GM18907 (cell line): ENCODE measurements around the gene BZW1.
A peak's percentile ranks its signal among the peaks of the same experiment; 100 is the strongest.

Experiments used
- ATAC-seq: cut with Tn5 transposase; IDR thresholded peaks from one replicate; pipeline ENCODE4 v1.9.1; 2021; ENCODE audit warnings: mild to moderate bottlenecking, moderate library complexity; ENCODE audit not compliant: unreplicated experiment

The BZW1 gene

DNA sequence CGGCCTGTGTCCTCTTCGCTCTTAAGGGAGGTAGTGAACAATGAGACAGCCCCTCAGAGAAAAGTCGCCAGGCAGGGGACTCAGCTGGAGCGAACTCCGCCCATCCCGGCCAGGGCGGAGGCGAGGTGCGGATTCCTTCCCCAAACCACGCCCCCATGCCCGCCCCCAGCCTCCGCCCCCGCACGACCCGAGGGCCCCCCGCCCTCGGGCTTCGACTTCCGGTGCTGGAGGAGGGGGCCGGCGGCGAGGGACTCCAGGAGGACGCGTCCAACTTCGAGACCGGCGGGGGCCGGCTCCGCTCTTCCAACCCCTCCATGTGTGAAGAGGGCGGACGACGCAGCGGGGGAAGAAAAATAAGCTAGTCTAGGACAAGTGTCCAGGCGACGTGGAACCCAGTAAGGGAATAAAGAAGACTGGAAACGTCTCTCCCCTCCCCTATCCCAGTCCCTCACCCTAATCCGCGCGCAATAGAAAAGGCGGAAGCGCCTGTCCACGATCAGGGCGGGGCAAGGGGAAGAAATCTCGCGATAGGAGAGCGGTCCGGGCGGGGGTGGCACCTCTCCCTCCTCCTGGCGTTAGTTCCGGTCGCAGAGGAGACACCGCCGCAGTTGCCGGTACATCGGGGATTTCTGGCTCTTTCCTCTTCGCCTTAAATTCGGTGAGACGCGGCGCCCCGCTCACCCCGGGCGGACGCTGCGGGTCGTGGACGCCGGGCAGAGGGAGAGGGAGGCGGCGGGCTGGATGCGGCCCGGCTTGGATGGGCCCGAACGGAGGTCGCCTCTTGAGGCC is at the start of gene BZW1:
Gene BZW1 (plus strand): TSS at position 578 of the 789 bp plus-strand sequence. CDS start 1,308 bp downstream, outside the sequence.
- peak; percentile 86 for ATAC-seq

GRCh38 chr2:200762127-200762526 is 49.6 kb upstream of the BZW1 start:
- ATAC-seq: no peak

- no peak for ATAC-seq
Observed at GRCh38 chr2:200763422-200763821, 48.3 kb upstream of the BZW1 start.

GRCh38 chr2:200765139-200765951 is 46.4 kb upstream of the BZW1 start:
- no peak for ATAC-seq

DNA sequence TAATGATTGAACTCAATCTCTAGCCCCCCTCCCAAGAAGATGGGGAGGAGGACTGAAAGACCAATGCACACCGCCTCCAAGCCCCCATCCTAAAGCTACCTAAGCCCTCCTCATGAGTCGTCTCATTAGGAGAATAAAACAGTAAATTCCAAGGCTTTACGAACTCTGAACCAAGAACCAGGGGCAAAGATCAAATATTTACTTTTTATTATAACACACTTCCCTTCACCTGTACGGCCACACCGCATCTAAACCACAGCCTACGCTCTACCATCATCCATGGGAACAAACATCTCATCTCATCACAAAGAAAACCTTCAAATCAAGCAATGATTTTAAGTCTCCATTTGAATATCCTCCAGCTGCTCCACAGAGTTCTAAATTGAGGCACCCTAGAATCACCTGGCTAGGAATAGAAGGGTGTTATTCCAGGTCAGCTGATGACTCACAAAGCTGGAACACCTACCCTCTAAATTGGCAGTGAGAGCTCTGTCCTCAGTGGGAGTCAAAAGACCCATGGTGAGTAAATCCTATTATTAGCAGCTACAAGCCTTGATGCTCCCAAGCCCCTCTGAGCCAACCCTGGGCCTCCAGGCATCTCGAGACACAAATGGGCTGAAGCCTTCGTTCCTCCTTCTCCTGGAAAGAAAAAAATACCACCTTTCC is 45.6 kb upstream of the BZW1 start:
- no peak for ATAC-seq

DNA sequence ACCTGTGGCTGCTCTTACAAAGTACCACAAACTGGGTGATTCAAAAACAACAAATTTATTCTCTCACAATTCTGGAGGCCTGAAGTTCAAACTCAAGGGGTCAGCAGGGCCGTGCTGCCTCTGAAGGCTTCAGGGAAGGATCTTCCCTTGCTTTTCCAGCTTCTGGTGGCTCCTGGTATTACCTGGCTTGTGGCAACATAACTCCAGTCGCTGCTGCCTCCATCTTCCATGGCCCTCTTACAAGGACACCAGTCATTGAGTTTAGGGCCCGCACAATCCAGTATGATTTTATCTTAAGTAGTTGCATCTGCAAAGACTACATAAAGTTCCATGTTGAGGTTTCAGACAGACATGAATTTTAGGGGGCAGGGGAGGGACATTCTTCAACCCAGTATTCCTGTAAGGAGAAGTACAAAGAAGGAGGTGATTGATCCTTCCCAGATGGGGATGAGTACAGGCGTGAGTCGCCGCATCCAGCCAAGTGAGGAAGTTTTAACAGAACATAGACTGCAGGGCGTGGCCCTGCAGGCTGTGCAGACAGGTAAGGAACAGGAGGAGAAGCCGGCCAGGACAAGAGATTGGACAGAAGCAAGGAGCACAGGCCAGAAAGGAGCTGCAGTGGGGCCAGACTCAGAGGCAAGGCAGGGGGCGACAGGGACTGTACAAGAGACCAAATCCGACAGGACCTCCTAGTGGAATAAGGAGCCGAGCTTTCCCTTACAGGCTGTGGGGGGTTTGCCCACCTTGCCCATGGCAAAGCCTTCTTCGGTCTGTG is 44.4 kb upstream of the BZW1 start:
- ATAC-seq: no peak

- no peak for ATAC-seq
Observed at GRCh38 chr2:200770847-200771246, 40.9 kb upstream of the BZW1 start.

DNA sequence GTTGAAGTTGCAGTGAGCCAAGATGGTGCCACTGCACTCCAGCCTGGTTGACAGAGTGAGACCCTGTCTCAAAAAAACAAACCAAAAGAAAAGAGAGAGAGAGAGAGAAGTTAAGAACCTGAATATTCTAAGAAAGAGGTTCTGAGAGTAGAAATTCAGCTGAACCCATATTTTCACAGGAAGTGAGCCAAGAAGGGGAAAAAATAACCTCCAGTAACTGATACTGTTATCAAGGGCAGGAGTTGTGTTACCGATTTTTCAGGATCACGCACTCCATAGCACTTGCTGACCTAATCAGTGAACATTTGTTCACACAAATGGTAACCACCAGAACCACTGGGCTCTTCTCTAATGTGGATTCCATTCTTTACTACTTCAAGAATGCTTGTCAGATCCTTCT is 39.1 kb upstream of the BZW1 start:
- no peak for ATAC-seq

DNA sequence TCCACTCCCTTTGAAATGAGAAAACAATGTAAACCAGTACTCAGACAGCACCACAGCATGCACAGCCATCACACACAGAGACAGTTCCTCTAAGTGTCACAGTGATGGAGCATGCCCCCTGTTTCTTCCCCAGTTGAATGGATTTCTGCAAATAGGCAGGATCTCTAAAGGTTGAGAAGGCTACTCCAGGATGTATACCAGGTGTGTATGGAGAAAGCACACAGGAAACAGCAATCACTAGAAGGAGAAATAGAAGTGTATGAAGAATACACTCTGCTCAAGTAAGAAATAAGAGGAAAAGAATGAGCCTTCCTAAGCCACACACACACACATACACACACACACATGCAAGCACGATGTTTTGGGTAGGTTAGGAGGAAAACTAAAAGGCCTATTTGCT is 38.6 kb upstream of the BZW1 start:
- no peak for ATAC-seq

GRCh38 chr2:200774920-200775319 is 36.8 kb upstream of the BZW1 start:
- ATAC-seq: no peak

GRCh38 chr2:200777275-200777674 is 34.4 kb upstream of the BZW1 start:
- ATAC-seq: no peak

GRCh38 chr2:200778038-200778437 is 33.7 kb upstream of the BZW1 start:
- ATAC-seq: no peak

DNA sequence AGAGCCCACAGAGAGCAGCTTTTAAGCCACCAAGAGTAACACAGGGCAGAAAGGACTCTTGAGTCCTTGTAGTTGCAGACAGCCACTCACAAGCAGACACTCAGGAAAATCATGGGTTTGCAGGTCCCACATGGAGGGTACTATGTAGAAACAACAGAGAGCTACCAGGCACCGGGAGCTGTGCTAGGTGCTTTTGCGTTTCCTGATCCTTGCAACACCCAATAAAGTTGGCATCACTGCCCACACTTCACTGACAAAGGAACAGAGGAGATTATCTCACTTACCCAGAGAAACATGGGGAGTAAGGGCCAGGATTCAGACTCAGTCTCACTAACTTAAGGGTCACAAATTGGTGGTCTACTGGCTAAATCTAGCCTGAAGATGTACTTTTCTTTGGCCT is 32.5 kb upstream of the BZW1 start:
- ATAC-seq: no peak

- ATAC-seq: no peak
Observed at GRCh38 chr2:200781616-200782015, 30.1 kb upstream of the BZW1 start.

DNA sequence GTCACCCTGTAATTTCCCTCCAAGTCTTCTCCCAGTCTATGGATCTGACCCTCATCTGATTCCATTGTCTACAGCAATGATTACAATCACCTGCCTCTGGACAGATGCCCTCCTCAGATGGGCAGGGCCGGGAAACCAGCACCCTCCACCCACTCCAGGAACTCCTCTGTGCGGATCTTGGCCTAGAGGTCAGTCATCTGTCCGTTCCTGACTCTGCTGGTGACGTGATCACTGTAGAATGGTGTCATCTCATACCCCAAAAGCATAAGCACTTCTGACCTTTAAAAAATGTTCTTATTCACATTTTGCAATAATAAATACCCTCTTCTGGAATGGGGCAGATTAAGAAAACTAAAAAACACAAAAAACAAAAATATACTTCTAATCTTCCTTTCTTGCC is 29.5 kb upstream of the BZW1 start:
- no peak for ATAC-seq

DNA sequence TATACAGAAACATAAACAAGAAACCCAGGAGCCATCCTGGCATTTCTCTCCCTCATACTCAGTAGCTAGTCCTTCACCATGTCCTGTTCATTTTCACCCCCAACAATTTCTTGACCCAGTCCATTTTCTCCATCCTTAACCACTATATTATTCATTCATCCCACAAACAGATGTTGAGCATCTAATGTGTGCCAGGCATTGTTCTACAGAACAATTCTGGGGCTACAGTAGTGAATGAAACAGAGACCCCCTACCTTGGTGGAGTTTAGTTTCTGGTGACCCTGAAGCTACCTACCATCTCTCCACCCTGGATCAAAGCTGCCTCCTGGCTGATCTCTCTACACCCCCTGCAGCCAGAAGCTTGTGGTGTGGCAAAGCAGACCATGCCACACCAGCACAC is 27.5 kb upstream of the BZW1 start:
- no peak for ATAC-seq

GRCh38 chr2:200786423-200786822 is 25.3 kb upstream of the BZW1 start:
- no peak for ATAC-seq

GRCh38 chr2:200786826-200787225 is 24.9 kb upstream of the BZW1 start:
- no peak for ATAC-seq

GRCh38 chr2:200787351-200788120 is 24.2 kb upstream of the BZW1 start:
- ATAC-seq: no peak

GRCh38 chr2:200788121-200788718 is 23.5 kb upstream of the BZW1 start:
- no peak for ATAC-seq
